Stimulated activated CD8-positive, alpha-beta memory T cell treated with anti-CD3 and anti-CD28 coated beads, Interleukin-15, amount 100 ng/mL, for 1 hour (primary cell): Measurements from ENCODE around the gene LRRC75A.

Experiments
- DNase-seq: peaks from one replicate; pipeline ENCODE4 v3.0.0-alpha.2; 2020; ENCODE audit warnings: low read depth

Gene LRRC75A

GRCh38 chr17:16493531-16494046 lies 1.6 kb upstream of the LRRC75A start:
- DNase-seq = no peak

GRCh38 chr17:16492613-16493530 lies 879 bp upstream of the LRRC75A start:
- no peak for DNase-seq

GRCh38 chr17:16491131-16491702 lies 776 bp downstream of the LRRC75A start:
- no peak for DNase-seq

DNA sequence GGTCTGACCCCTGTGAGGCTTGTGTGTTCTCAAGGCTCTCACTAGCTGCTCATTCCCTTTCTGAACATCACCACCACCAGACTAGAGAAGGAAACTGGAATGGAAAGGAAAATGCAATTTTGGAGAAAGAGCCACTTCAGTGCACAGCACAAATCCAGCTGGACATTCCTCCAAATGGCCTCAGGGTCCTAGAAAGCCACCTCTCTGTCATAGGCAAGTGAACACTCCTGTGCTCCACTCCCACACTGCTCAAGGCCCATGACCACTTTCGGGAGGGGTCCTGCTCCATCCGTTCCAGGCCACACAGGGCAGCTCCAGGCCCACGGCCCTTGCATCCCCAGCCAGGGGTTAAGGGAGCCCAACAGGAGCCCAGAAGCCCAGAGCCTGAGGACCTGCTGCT lies 2.6 kb downstream of the LRRC75A start:
- no peak for DNase-seq

DNA sequence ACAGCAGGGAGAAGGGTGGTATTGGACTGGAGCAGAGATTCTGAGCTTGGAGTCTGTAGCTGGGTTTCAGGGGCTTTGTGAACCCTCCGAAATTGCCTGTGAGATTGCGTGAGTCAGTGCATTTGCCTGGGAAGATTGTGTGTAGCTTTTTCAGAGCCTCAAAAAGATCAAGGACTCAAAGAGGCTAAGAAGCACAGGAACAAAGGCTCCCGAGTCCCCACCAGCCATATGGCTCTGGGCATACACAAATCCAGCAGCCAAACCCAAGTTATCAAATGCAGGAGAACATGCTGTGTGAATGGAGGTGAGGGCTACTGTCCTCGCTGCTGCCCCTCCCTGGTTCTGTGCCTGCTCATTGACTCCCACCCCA lies 3.0 kb downstream of the LRRC75A start:
- no peak for DNase-seq

GRCh38 chr17:16488186-16488967 lies 3.6 kb downstream of the LRRC75A start:
- no peak for DNase-seq

- no peak for DNase-seq
Measured at GRCh38 chr17:16486373-16487250, 5.4 kb downstream of the LRRC75A start.

DNA sequence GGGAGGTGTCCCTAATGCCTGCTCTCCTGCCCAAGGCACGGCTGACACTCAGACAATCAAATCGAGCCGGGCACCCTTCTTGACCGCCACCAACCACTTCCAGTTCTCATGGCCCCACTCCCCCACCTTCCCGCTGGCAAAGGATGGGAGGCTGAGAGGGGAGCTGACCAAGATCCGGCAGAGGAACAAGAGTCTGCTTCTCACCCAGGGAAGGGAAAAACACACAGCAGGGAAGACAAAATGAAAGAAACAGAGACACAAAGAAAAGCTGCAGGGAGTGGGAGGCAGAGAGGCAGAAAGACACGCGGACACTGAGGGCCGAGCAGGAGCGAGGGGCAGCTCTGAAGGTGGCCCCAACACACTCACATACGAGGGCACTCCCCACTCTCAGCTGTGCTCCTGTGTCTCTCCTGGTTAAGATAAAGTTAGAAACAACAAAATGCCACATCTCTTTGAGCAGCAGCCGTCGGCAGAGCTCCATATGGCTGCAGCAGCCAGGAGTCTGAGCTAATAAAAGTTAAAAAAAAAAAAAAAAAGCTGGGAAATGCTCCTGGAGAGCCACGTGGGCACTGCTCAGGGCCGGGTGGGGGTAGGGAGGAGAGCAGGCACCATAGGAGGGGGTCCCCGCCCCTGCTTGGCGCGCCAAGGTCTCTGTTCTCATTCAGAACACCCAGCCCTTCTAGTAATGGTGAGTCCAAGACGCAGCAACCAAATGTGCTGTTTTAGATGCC lies 7.4 kb downstream of the LRRC75A start:
- no peak for DNase-seq

DNA sequence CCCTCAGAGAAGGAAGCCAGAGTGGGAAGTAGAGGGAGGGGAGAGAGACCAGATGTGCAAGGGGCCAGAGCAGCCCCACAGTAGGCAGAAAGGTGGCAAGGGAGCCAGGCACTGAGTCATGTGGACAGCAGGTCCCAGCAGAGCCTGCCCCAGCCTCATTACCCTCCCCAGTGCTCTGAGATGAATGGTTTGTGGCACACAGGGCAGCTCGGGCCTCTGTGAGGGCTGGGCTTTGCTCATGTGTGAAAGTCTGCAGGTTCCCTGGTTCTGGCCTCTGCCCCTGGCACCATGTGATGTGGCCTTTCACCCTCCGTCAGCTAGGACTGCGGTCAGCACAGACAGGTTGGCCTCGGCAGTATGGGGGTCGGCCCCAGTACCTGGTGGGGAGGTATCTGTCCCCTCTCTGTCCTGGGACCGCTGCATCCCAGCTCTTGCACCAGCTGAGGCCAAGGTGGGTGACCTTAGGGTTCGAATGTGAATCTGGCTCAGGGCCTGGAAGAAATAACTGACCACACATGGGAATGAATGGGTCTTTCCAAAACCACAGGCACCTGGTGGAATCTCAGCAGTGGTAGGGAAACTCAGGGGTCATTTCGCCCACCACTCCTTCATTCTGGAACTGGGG lies 8.9 kb downstream of the LRRC75A start:
- DNase-seq = no peak

DNA sequence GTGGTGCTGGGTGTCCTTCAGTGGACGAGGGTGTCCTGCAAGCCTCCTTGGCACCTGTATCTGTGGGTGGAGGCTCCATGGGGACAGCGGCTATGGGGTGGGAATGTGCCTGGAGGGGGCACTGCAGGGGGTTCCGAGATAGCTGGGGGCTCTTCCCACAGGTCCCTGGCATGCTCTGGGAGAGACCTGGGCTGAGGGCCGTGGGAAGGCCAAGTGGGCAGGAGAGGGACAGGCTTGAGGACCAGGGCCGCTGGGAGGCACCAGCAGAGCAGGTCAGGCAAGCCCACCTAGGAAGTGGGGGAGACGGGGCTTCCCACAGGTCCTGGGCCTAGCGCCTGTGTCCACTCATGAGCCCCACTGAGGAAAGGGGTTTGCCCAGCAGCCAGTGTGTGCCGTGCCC lies 9.7 kb downstream of the LRRC75A start:
- DNase-seq = no peak

DNA sequence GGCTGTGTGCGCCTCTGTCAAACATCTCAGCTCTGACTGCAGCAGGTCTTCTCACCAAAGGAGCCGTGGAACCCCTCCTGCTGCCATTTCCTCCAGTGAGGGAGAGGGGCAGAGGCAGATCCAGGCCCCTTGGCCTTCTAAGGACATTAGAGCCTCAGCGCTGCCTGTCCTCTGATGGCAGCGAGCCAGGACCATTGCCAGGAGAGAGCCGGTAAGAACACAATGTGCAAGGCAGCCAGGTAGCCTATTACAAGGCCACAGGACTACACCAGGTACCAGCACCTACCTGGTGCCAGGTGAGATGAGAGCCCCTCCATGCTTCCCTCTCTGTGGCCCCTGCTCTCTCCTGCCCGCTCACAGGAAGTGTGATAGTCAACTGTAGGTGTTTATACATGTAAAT lies 11.0 kb downstream of the LRRC75A start:
- DNase-seq = no peak

DNA sequence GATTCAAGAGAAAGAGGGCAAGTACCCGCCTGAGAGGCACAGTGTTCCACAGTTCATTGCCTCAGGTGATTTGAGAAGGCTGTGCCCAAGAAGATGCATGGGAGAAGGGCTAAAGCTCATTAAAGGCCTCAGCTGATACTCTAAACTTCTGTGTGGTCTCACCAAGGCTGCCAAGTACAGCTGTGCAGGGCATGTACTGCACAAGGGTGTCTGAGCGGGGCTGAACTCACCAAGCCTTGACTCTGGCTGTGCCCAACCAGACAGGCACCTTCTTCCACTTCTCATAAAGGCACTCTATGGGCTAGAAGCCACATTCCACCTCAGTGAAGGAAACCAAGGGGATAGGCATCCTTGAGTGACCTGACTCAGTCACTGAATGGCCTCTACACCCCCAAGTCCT lies 12.7 kb downstream of the LRRC75A start:
- DNase-seq = no peak

DNA sequence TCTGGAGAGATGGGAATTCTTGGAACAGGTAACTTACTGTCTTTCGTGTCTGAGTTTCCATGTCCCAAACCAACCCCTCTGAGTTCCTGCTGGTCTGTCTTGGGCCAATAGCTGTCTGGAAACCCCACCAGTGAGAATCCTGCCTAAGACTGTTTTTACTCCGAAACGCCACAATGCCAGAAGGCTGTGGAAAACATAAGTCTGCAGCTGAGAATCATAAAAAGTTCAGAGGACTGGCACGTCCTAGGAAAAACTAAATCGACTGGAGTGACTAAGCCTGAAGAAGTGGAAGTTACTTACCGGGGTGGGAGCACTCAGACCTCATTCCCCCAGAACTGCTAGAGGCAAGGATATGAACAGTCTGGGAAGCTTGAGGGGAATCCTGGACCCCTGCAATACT lies 13.3 kb downstream of the LRRC75A start:
- no peak for DNase-seq

GRCh38 chr17:16477666-16478065 lies 14.3 kb downstream of the LRRC75A start:
- DNase-seq = no peak

- no peak for DNase-seq
Measured at GRCh38 chr17:16477255-16477654, 14.7 kb downstream of the LRRC75A start.

GRCh38 chr17:16475179-16475704 lies 16.8 kb downstream of the LRRC75A start:
- DNase-seq = no peak

GRCh38 chr17:16474012-16474725 lies 17.8 kb downstream of the LRRC75A start:
- no peak for DNase-seq

DNA sequence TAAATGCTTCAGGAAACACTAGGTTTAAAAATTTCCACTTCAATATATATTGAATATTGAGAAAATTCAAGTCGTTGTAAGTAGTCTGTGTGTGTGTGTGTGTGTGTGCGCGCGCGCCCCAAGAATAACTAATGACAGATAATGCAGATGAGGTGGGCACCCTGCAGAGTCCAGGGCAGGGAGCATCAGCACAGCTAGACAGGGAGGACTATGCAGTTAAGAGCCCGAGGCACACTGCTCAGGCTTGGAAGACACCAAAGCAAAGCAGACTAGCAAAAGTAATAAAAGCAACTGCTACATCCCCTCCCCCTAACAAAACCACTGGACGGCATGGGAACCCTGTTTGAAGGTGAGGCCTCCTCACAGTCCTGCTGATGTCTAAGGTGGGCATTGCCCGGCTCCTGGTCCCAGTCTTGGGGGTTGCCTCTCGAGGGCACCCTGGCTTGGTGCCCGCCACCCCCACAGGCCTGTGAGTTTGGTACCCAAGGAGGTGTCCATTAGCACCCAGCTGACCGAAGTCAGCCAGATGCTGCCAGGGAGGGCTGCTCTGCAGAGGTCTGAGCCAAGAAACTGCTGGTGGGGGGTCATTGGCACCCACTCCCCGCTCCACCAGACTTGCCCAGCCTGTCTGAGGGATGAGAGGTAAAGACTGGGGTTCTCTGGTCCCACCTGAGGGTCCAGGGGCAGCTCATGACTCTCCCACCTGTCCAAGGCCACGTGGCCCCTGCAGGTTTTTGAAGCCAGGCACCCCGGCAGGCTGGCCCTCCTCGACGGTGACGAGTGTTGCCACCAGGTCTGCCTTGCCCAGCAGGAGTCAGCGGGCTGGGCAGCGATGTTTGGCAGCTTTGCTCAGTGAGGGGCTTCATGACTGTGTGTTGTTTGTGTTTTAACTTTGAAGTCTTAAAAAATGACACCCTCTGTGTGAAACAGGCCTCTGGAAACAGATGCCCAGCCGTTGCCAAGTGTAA lies 18.7 kb downstream of the LRRC75A start:
- DNase-seq = no peak
